ENCODE results near the gene MAML3.

Gene MAML3

DNA sequence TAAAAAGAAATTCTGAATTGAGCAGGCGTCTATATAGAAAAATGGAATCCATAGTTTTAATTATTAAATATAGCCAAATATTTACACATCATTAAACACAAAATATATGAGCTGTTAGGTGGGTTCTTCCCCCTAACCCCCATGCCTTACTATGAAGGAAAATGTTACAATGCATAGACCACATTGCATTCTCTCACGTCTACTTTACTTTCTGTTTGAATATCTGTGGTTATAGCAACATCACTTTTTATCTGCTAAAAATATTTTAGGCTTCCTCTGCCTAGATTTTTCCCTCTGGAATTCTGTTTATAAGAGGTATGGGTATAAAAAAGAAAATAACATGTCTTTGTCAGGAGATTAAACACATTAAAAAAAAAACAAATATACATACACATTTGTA lies 73.1 kb downstream of the MAML3 start:
- H3K27me3 ChIP-seq: no peaks in the 10 kb centered on the region
- H3K27ac ChIP-seq: no peak overlapping the region
- no peak overlapping the region for H3K4me3 ChIP-seq (ENCODE audit: low read depth in 1 of 2, low read length in 1 of 2)
- TF ChIP-seq, protein P1, sequence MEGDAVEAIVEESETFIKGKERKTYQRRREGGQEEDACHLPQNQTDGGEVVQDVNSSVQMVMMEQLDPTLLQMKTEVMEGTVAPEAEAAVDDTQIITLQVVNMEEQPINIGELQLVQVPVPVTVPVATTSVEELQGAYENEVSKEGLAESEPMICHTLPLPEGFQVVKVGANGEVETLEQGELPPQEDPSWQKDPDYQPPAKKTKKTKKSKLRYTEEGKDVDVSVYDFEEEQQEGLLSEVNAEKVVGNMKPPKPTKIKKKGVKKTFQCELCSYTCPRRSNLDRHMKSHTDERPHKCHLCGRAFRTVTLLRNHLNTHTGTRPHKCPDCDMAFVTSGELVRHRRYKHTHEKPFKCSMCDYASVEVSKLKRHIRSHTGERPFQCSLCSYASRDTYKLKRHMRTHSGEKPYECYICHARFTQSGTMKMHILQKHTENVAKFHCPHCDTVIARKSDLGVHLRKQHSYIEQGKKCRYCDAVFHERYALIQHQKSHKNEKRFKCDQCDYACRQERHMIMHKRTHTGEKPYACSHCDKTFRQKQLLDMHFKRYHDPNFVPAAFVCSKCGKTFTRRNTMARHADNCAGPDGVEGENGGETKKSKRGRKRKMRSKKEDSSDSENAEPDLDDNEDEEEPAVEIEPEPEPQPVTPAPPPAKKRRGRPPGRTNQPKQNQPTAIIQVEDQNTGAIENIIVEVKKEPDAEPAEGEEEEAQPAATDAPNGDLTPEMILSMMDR (IDR thresholded peaks at IDR 0.05): no peak
- H3K36me3 ChIP-seq: no peaks in the 10 kb centered on the region
- peaks cover 3 to 14% of the 10 kb centered on the region in 2 experiments for H3K4me1 ChIP-seq (ENCODE audit: control insufficient read depth in 1 of 2, insufficient read depth in 1 of 2, low read depth in 1 of 2, low read length in 1 of 2)
- H3K9me3 ChIP-seq: no peaks in the 10 kb centered on the region

DNA sequence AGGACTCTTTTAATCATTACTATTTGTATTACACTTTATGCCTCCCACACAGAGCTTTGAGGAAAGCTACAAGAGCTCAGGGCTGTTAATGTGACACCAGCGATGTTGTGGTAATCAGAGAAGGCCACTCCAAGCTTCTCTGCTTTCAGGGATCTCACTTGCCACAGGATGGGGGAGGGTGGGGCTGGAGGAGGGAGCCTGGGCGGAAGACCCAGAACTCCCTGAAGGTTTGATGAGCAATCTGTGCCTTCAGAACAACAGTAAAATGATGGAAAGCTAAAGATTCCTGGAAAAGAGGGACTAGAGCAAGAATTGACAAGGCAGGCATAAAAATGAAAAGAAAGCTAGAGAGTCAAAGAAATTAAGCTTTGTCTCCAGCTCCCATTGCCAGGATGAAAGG lies 75.6 kb downstream of the MAML3 start:
- Histone ChIP-seq H3K9me3 (no peaks in the 10 kb centered on the region), H3K4me1 (ENCODE audit: control insufficient read depth in 1 of 2, insufficient read depth in 1 of 2, low read depth in 1 of 2, low read length in 1 of 2) (peaks cover 3 to 14% of the 10 kb centered on the region in 2 experiments), H3K4me3 (ENCODE audit: low read depth in 1 of 2, low read length in 1 of 2) (no peak overlapping the region), H3K36me3 (no peaks in the 10 kb centered on the region), H3K27ac (no peak overlapping the region), H3K27me3 (no peaks in the 10 kb centered on the region)
- TF ChIP-seq, protein P1 (IDR thresholded peaks at IDR 0.05): no peak

DNA sequence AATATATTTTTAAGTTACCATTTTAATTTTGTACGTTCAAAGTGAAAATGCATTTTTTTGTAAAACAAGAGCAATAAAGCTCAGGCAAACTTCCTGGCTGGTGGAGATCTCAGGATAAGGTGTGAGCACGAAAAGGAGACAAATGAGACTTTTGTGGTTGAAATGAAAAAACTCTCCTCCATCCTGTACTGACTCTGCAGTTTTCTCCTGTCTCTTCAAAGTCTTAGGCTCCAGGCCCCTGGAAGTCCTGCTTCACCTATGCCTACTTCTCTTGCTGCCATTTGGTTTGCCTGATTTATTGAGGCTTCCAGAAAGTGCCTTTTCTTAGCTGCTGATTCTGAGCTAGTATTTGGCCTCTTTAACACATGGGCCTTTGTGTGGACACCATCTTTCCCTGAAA lies 77.7 kb downstream of the MAML3 start:
- Histone ChIP-seq H3K4me1 (ENCODE audit: control insufficient read depth in 1 of 2, insufficient read depth in 1 of 2, low read depth in 1 of 2, low read length in 1 of 2) (peaks cover 10 to 23% of the 10 kb centered on the region in 2 experiments), H3K9me3 (no peaks in the 10 kb centered on the region), H3K4me3 (ENCODE audit: low read depth in 1 of 2, low read length in 1 of 2) (no peak overlapping the region), H3K27ac (no peak overlapping the region), H3K36me3 (no peaks in the 10 kb centered on the region), H3K27me3 (no peaks in the 10 kb centered on the region)
- TF ChIP-seq, protein P1 (IDR thresholded peaks at IDR 0.05): no peak

DNA sequence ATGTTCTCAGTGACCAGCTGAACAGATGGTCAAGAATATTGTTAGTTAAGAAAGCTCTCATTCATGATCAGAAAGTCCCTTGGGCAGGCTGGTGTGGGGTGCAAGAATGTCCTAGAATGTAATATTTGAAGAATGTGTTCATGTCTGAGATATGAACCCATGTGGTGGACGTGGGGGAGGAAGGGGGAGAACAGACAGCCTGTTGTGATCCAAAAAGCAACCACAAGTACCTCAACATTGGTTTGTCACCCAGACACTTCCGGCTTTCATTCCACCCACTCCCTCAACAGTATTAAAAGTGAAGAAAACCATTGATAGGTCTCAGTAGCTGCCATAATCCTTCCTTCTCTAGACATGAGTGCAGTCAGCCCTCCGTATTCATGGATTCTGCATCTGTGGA lies 82.2 kb downstream of the MAML3 start:
- no peaks in the 10 kb centered on the region for H3K36me3 ChIP-seq
- no peak overlapping the region for H3K4me3 ChIP-seq (ENCODE audit: low read depth in 1 of 2, low read length in 1 of 2)
- peak overlapping the region; percentile 12 for H3K27ac ChIP-seq
- H3K9me3 ChIP-seq: no peaks in the 10 kb centered on the region
- H3K4me1 ChIP-seq (ENCODE audit: control insufficient read depth in 1 of 2, insufficient read depth in 1 of 2, low read depth in 1 of 2, low read length in 1 of 2): peaks cover 19 to 23% of the 10 kb centered on the region in 2 experiments
- TF ChIP-seq, protein P1 (IDR thresholded peaks at IDR 0.05): no peak
- H3K27me3 ChIP-seq: no peaks in the 10 kb centered on the region

DNA sequence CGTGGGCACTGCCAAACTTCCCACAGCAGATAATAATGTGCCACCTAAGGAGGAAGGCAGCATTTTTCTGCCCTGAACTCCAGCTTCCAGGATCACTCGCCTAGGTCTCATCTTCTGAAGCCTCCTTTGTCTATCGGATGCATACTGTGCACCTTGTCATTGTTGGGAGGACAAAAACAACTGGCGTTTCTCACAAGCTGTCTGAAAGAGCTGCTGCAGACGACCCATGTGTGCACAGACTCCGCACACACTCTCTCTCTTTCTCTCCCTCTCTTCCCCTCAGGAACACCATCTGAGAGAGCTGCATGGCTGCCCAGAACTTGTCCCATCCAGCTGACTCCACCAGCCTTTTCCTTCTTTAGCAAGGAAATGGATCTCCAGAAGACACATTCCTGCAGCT lies 83.0 kb downstream of the MAML3 start:
- peaks cover 19 to 23% of the 10 kb centered on the region in 2 experiments for H3K4me1 ChIP-seq (ENCODE audit: control insufficient read depth in 1 of 2, insufficient read depth in 1 of 2, low read depth in 1 of 2, low read length in 1 of 2)
- H3K36me3 ChIP-seq: no peaks in the 10 kb centered on the region
- H3K27me3 ChIP-seq: no peaks in the 10 kb centered on the region
- no peak overlapping the region for H3K4me3 ChIP-seq (ENCODE audit: low read depth in 1 of 2, low read length in 1 of 2)
- H3K27ac ChIP-seq: peak overlapping the region; percentile 43
- TF ChIP-seq, protein P1 (IDR thresholded peaks at IDR 0.05): no peak
- H3K9me3 ChIP-seq: no peaks in the 10 kb centered on the region

DNA sequence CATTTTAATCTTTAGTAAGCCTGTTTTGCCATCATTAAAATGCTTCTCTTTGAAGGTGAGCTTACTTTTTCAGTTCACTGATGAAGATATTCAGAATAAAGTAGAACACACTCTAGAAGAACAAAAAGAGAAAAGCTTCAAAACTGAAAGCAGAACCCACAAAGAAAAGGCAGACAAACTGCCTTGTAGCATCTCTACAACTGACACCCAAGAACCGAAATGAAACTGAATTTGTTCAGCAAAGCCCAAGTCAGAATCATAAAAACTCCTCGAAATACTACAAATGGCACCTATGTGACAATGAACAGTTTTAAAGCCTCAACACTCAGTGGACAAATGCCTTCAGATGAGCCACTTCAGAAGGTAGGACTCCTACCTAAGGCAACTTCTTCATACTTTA lies 83.6 kb downstream of the MAML3 start:
- H3K9me3 ChIP-seq: no peaks in the 10 kb centered on the region
- H3K4me3 ChIP-seq (ENCODE audit: low read depth in 1 of 2, low read length in 1 of 2): no peak overlapping the region
- peaks cover 19 to 23% of the 10 kb centered on the region in 2 experiments for H3K4me1 ChIP-seq (ENCODE audit: control insufficient read depth in 1 of 2, insufficient read depth in 1 of 2, low read depth in 1 of 2, low read length in 1 of 2)
- TF ChIP-seq, protein P1 (IDR thresholded peaks at IDR 0.05): no peak
- H3K27ac ChIP-seq: peak overlapping the region; percentile 43
- H3K36me3 ChIP-seq: no peaks in the 10 kb centered on the region
- H3K27me3 ChIP-seq: no peaks in the 10 kb centered on the region
